Breast epithelium (tissue), 4 donors: Measurements from ENCODE around the gene THSD4. TPM values are rescaled to one million over a fixed set of nuclear protein-coding genes. Genes with fewer than 3 reads are reported as not detected.

ENCODE experiments used
- DNase-seq, 2 donors: peaks; one replicate each; pipeline ENCODE4 v3.0.0-alpha.2; 2019; ENCODE audit warnings: low spot score in 2 of 2
- H3K27ac ChIP-seq, 2 donors: fragments of 200-600 bp; sonication (generic) in 1 of 2; one replicate each; pipeline ENCODE4 v1.5.1; 2016 to 2019; ENCODE audit warnings: mild to moderate bottlenecking in 1 of 2
- H3K27me3 ChIP-seq, 2 donors: fragments of 200-600 bp; sonication (generic) in 1 of 2; one replicate each; pipeline versions ENCODE4 v1.5.1 to v1.6.0; 2017 to 2019; ENCODE audit warnings: control low read depth in 1 of 2, mild to moderate bottlenecking in 1 of 2
- H3K36me3 ChIP-seq: fragments of 200-600 bp; one replicate; pipeline ENCODE4 v1.5.1; 2019
- H3K4me1 ChIP-seq, 2 donors: fragments of 200-600 bp; sonication (generic); one replicate each; pipeline ENCODE4 v1.5.1; 2016 to 2019; ENCODE audit warnings: control low read depth in 1 of 2
- H3K4me3 ChIP-seq, 3 donors: fragments of 200-600 bp; sonication (generic); 1 replicate in 2 of 3; 2 replicates in 1 of 3; pipeline ENCODE4 v1.5.1; 2016 to 2019; ENCODE audit warnings: mild to moderate bottlenecking in 3 of 3, moderate library complexity in 2 of 3
- H3K9me3 ChIP-seq, 2 donors: fragments of 200-600 bp; sonication (generic) in 1 of 2; one replicate each; pipeline ENCODE4 v1.5.1; 2016 to 2019; ENCODE audit warnings: control low read depth in 1 of 2
- CTCF ChIP-seq, 3 donors: fragments of 450-650 bp; IDR thresholded peaks; one replicate each; pipeline ENCODE4 v1.5.1; 2016 to 2017; ENCODE audit warnings: antibody characterized with exemption in 3 of 3, mild to moderate bottlenecking in 3 of 3, moderate library complexity in 3 of 3
- POLR2A ChIP-seq: fragments of 450-650 bp; IDR thresholded peaks from one replicate; pipeline ENCODE4 v1.6.1; 2016; ENCODE audit warnings: antibody characterized with exemption, mild to moderate bottlenecking, moderate library complexity
- POLR2AphosphoS5 ChIP-seq, 3 donors: sonication (generic); formaldehyde crosslinking; IDR thresholded peaks; one replicate each; pipeline ENCODE4 v1.6.1; 2017; ENCODE audit warnings: antibody characterized with exemption in 3 of 3
- intact Hi-C: fragments of 100-400 bp; cut with DNase I; formaldehyde crosslinking; loops from one replicate; pipeline ENCODE4 v1.15.1; 2023; ENCODE audit warnings: low total_unique reads
- total RNA-seq, 3 donors: library from RNA; depleted of rRNA; stranded (reverse); fragments of >200 nt; gene quantifications; one replicate each; pipeline ENCODE4 v1.1.0, GENCODE V29; 2016

Gene THSD4
- total RNA-seq, 3 donors from 2014 or later: 0.64 to 58.7 (median 41.3) TPM

GRCh38 chr15:71230303-71230702, 115.0 kb downstream of the THSD4 start:
- TF ChIP-seq POLR2AphosphoS5 (IDR thresholded peaks at IDR 0.05) (no peak), CTCF (IDR thresholded peaks at IDR 0.05) (no peak), POLR2A (no peak)
- no peaks in the 10 kb centered on the region for H3K4me1 ChIP-seq
- no peaks in the 10 kb centered on the region for H3K36me3 ChIP-seq
- no peak overlapping the region for H3K27ac ChIP-seq
- H3K4me3 ChIP-seq: no peak overlapping the region
- no peak for DNase-seq
- H3K27me3 ChIP-seq: no peaks in the 10 kb centered on the region
- H3K9me3 ChIP-seq: no peaks in the 10 kb centered on the region
- intact Hi-C loops: no loop called here

- DNase-seq: no peak
- intact Hi-C loops: no loop called here
- Histone ChIP-seq H3K9me3 (no peaks in the 10 kb centered on the region), H3K4me1 (no peaks in the 10 kb centered on the region), H3K36me3 (no peaks in the 10 kb centered on the region), H3K4me3 (no peak overlapping the region), H3K27ac (no peak overlapping the region), H3K27me3 (no peaks in the 10 kb centered on the region)
- TF ChIP-seq CTCF (IDR thresholded peaks at IDR 0.05) (no peak), POLR2AphosphoS5 (IDR thresholded peaks at IDR 0.05) (no peak), POLR2A (no peak)
These were observed 116.5 kb downstream of the THSD4 start for GRCh38 chr15:71231758-71232157.

- H3K9me3 ChIP-seq: no peaks in the 10 kb centered on the region
- no peak overlapping the region for H3K27ac ChIP-seq
- no peak for DNase-seq
- no peaks in the 10 kb centered on the region for H3K27me3 ChIP-seq
- intact Hi-C loops: no loop called here
- TF ChIP-seq POLR2AphosphoS5 (IDR thresholded peaks at IDR 0.05) (no peak), CTCF (IDR thresholded peaks at IDR 0.05) (no peak), POLR2A (no peak)
- H3K4me3 ChIP-seq: no peak overlapping the region
- H3K4me1 ChIP-seq: no peaks in the 10 kb centered on the region
- H3K36me3 ChIP-seq: no peaks in the 10 kb centered on the region
These were observed 117.1 kb downstream of the THSD4 start for GRCh38 chr15:71232411-71232810.

- no peaks in the 10 kb centered on the region for H3K36me3 ChIP-seq
- DNase-seq: no peak
- H3K27ac ChIP-seq: no peak overlapping the region
- TF ChIP-seq POLR2AphosphoS5 (IDR thresholded peaks at IDR 0.05): no peak
- no peak for TF ChIP-seq POLR2A
- no peak for TF ChIP-seq CTCF (IDR thresholded peaks at IDR 0.05)
- H3K4me1 ChIP-seq: no peaks in the 10 kb centered on the region
- no peak overlapping the region for H3K4me3 ChIP-seq
- intact Hi-C loops: no loop called here
- no peaks in the 10 kb centered on the region for H3K27me3 ChIP-seq
- H3K9me3 ChIP-seq: no peaks in the 10 kb centered on the region
These were observed 122.4 kb downstream of the THSD4 start for GRCh38 chr15:71237456-71238188.

- Histone ChIP-seq H3K9me3 (no peaks in the 10 kb centered on the region), H3K4me3 (no peak overlapping the region), H3K27me3 (no peaks in the 10 kb centered on the region), H3K27ac (no peak overlapping the region), H3K36me3 (no peaks in the 10 kb centered on the region), H3K4me1 (no peaks in the 10 kb centered on the region)
- DNase-seq: no peak
- intact Hi-C loops: no loop called here
- TF ChIP-seq CTCF (IDR thresholded peaks at IDR 0.05) (no peak), POLR2A (no peak), POLR2AphosphoS5 (IDR thresholded peaks at IDR 0.05) (no peak)
These were observed 123.7 kb downstream of the THSD4 start for GRCh38 chr15:71238926-71239325.
